Trophoblast cell (in vitro differentiated cells and primary cell): ENCODE results near the gene FRG2.
"Not testable (repeated sequence)": the region's sequence is repeated elsewhere in the genome, so short reads cannot be mapped to it uniquely, and the experiment has no call there.

Experiments
- DNase-seq, 2 donors: peaks; one replicate each; pipeline ENCODE4 v3.0.0-alpha.2; 2016
- H2AFZ ChIP-seq: 2 replicates; pipeline ENCODE4 v1.6.1; 2013; ENCODE audit warnings: low read length, moderate library complexity, mild to moderate bottlenecking; ENCODE audit not compliant: insufficient read depth, poor library complexity
- H2AK5ac ChIP-seq: 2 replicates; pipeline ENCODE4 v1.6.1; 2013; ENCODE audit warnings: mild to moderate bottlenecking, low read length
- H2BK120ac ChIP-seq: 2 replicates; pipeline ENCODE4 v1.6.1; 2013; ENCODE audit warnings: low read length, mild to moderate bottlenecking, moderate library complexity; ENCODE audit not compliant: insufficient read depth, poor library complexity
- H2BK12ac ChIP-seq: 2 replicates; pipeline ENCODE4 v1.6.1; 2013; ENCODE audit warnings: mild to moderate bottlenecking, low read length, moderate library complexity
- H2BK5ac ChIP-seq: 2 replicates; pipeline ENCODE4 v1.6.1; 2013; ENCODE audit warnings: low read length, low read depth, moderate library complexity, mild to moderate bottlenecking; ENCODE audit not compliant: poor library complexity
- H3K14ac ChIP-seq: 2 replicates; pipeline ENCODE4 v1.6.1; 2013; ENCODE audit warnings: mild to moderate bottlenecking, low read length
- H3K18ac ChIP-seq: 2 replicates; pipeline ENCODE4 v1.6.1; 2013; ENCODE audit warnings: mild to moderate bottlenecking, low read length
- H3K23ac ChIP-seq: 2 replicates; pipeline ENCODE4 v1.6.1; 2013; ENCODE audit warnings: low read length
- H3K27ac ChIP-seq: 2 replicates; pipeline ENCODE4 v1.5.1; 2013; ENCODE audit warnings: low read depth, mild to moderate bottlenecking, inconsistent platforms, low read length, moderate library complexity
- H3K27me3 ChIP-seq: 2 replicates; pipeline ENCODE4 v1.6.1; 2013; ENCODE audit warnings: inconsistent platforms, mild to moderate bottlenecking, low read length, moderate library complexity; ENCODE audit not compliant: insufficient read depth
- H3K36me3 ChIP-seq, 2 experiments: 1 replicate in 1 of 2; 2 replicates in 1 of 2; pipeline ENCODE4 v1.6.1; 2013; ENCODE audit warnings: low read length in 2 of 2, mild to moderate bottlenecking in 2 of 2, moderate library complexity in 1 of 2; ENCODE audit not compliant: insufficient read depth in 2 of 2, control insufficient read depth in 1 of 2
- H3K4ac ChIP-seq: 2 replicates; pipeline ENCODE4 v1.6.1; 2013; ENCODE audit warnings: low read depth, mild to moderate bottlenecking, low read length, moderate library complexity
- H3K4me1 ChIP-seq, 2 experiments: 1 replicate in 1 of 2; 2 replicates in 1 of 2; pipeline ENCODE4 v1.6.1; 2013; ENCODE audit warnings: low read length in 2 of 2, mild to moderate bottlenecking in 2 of 2, moderate library complexity in 1 of 2; ENCODE audit not compliant: insufficient read depth in 2 of 2, control insufficient read depth in 1 of 2
- H3K4me2 ChIP-seq: 2 replicates; pipeline ENCODE4 v1.6.1; 2013; ENCODE audit warnings: inconsistent platforms, mild to moderate bottlenecking, low read length, moderate library complexity
- H3K4me3 ChIP-seq: 2 replicates; pipeline ENCODE4 v1.5.1; 2013; ENCODE audit warnings: mild to moderate bottlenecking, low read depth, low read length, inconsistent platforms
- H3K79me1 ChIP-seq: one replicate; pipeline ENCODE4 v1.6.1; 2013; ENCODE audit warnings: low read length
- H3K79me2 ChIP-seq: 2 replicates; pipeline ENCODE4 v1.6.1; 2013; ENCODE audit warnings: low read length, mild to moderate bottlenecking; ENCODE audit not compliant: control insufficient read depth, insufficient read depth, poor library complexity
- H3K9ac ChIP-seq: 2 replicates; pipeline ENCODE4 v1.6.1; 2013; ENCODE audit warnings: mild to moderate bottlenecking, low read length
- H3K9me3 ChIP-seq: 2 replicates; pipeline ENCODE4 v1.6.1; 2013; ENCODE audit warnings: low read depth, mild to moderate bottlenecking, control low read depth, inconsistent platforms, low read length; ENCODE audit not compliant: insufficient read depth
- H4K12ac ChIP-seq: 2 replicates; pipeline ENCODE4 v1.6.1; 2013; ENCODE audit warnings: low read depth, mild to moderate bottlenecking, low read length, moderate library complexity
- H4K8ac ChIP-seq: 2 replicates; pipeline ENCODE4 v1.6.1; 2013; ENCODE audit warnings: low read depth, mild to moderate bottlenecking, low read length, moderate library complexity
- H4K91ac ChIP-seq: one replicate; pipeline ENCODE4 v1.6.1; 2013; ENCODE audit warnings: low read depth, mild to moderate bottlenecking, low read length, moderate library complexity
- WGBS: extraction: QIAGEN DNeasy Blood & Tissue Kit; methylation state at CpG from one replicate; pipeline ENCODE4 v1.1.7; 2013; ENCODE audit warnings: missing lambda C conversion rate; ENCODE audit not compliant: insufficient read length, insufficient coverage; ENCODE audit errors: extremely low coverage; 5-methylcytosine and 5-hydroxymethylcytosine counted together

FRG2 gene

DNA sequence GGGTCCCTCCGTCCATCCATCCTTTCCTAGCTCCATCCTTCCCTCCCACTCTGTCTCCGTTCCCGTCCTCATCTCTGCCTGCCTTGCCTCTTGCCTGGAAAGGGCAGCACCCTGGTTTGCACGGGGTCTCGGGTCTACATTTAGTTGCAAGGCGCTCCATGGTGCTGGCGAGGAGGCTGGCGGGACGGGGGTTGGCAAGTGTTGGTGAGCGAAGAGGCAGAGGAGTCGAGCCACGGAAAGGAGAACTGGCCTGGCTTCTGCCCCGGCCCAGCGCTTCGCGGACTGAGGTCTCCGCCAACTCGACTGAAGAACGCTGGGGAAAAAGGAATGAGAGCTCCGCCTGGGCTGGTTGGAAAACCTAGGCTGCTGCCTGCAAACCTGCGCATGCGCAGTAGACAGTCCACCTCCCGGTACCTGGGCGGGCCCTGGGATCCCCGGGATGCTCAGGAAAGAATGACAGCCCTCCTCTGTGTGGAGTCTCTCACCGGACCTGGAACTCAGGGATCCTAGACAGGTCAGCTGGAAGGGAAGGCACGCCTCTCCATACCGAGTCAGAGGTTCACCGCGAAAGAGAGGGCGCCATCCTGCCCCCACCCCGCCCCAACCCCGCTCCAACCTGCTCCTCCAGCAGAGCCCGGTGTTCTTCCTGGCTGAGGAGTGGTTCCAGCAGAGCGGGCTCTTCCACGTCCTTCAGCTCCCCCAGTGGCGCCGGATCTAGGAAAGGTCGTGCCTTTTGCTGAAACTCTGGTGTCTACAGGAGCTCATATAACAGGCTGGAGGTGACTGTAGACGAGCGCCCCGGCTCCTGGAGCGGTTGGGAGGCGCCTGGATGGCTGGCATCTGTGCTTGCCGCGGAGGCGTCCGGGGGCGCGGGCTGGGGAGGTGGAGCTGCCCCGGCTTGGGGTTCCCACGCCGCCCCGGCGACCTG, 6.0 kb downstream of the FRG2 start:
- no peak overlapping the region for H4K91ac ChIP-seq
- WGBS = no CpG with 5 or more reads among the region's 55 CpGs

DNA sequence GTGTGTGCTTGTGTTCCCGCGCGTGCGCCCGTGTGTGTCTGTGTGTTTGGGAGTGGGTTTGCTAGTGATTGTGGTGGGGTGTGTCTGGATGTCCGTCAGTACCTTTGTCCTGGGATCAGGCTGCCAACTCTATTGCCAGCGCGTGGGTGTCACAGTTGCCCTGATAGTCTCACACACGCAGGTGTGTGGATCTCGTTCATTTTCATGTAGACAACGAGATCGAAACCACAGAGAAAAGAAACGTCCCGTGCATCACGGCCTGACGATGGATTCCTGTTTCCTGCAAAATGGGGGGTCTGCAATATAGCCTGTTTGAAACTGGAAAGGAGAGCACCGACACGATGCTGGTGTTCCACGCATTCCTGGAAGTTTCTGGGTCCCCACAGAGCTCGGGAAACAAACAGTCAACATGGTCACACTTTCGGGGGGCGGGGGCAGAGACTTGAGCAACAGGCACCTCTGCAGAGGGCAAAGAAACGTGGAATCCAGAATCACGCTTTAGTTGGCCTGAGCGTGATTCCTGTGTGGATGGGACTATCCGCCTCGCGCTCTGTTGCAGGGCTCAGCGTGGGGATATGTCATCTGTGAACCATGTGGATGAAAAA, 7.1 kb downstream of the FRG2 start:
- H2AK5ac ChIP-seq, H2BK12ac ChIP-seq, H2BK120ac ChIP-seq, H3K23ac ChIP-seq, H3K14ac ChIP-seq, H3K9ac ChIP-seq, H3K18ac ChIP-seq, H3K4me2 ChIP-seq, H4K91ac ChIP-seq, H3K36me3 ChIP-seq, H3K79me2 ChIP-seq, H3K27ac ChIP-seq, H3K4me3 ChIP-seq, H4K8ac ChIP-seq, H2AFZ ChIP-seq, H4K12ac ChIP-seq, H3K79me1 ChIP-seq, H3K4ac ChIP-seq, DNase-seq, H2BK5ac ChIP-seq: not testable (repeated sequence)
- Histone ChIP-seq H3K9me3 (peaks cover 29% of the 10 kb centered on the region), H3K4me1 (peaks cover 0 to 13% of the 10 kb centered on the region in 2 experiments), H3K27me3 (peaks cover 64% of the 10 kb centered on the region)
- WGBS = no CpG with 5 or more reads among the region's 29 CpGs

More for the DNA sequence above, 6.0 kb downstream of the FRG2 start:
- Histone ChIP-seq H3K18ac (no peak overlapping the region), H3K27me3 (peaks cover 53% of the 10 kb centered on the region), H3K14ac (no peak overlapping the region), H3K4me2 (peak overlapping the region; percentile 36), H3K4me3 (no peak overlapping the region), H2AFZ (no peak overlapping the region), H3K79me2 (no peaks in the 10 kb centered on the region), H4K8ac (no peak overlapping the region), H4K12ac (no peak overlapping the region), H3K9me3 (peaks cover 22% of the 10 kb centered on the region), H2BK12ac (no peak overlapping the region), H3K36me3 (no peaks in the 10 kb centered on the region), H3K27ac (no peak overlapping the region), H2BK5ac (no peak overlapping the region), H3K9ac (no peak overlapping the region), H3K4me1 (peaks cover 0 to 5% of the 10 kb centered on the region in 2 experiments), H3K79me1 (no peaks in the 10 kb centered on the region), H2BK120ac (no peak overlapping the region), H3K4ac (no peak overlapping the region), H3K23ac (no peak overlapping the region), H2AK5ac (no peak overlapping the region)
- DNase-seq = no peak

DNA sequence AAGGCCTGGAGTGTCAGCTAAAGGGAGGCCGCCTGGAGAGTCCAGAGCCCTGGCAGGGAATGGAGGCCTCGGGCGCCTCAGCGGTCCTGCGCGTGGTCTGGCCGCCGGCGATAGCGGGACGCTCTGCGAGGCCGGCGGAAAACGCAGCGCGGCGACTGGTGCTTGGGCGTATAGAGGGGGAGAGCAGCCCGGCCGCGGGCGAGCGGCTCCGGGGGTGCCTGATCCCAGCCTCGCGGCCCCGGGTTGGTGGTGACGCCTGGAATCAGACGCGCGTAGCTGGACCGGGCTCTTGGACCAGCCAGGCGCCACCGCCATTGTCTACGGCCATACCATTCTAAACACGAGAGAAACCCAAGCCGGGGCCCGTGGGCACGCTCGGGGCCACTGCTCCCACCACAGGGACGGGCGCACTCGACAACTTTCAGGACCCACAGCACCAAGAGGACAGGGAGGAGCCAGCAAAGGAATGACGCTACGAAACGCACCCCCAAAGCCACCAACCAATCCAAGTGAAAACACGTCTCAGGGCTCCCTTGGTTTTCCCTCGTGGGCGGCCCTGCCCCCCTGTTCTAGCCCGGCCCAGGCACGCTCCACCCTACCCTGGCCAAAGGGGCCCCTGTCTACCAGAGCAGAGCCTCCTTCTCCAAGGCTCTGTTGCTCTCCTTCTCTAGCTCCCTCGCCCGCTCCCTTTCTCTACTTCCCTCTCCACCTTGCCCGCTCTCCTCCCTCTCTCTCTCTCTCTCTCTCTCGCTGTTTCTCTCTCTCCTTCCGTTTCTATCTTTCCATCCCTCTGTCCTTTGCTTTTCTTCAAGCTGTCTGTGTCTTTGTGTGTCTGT, 7.8 kb downstream of the FRG2 start:
- Histone ChIP-seq H3K4me2 (no peak overlapping the region), H3K79me1 (no peaks in the 10 kb centered on the region), H4K8ac (no peak overlapping the region), H3K18ac (no peak overlapping the region), H3K4ac (no peak overlapping the region), H3K23ac (no peak overlapping the region), H3K14ac (no peak overlapping the region), H3K4me3 (no peak overlapping the region), H3K27me3 (peaks cover 67% of the 10 kb centered on the region), H3K4me1 (peaks cover 3 to 15% of the 10 kb centered on the region in 2 experiments), H2BK12ac (no peak overlapping the region), H3K9me3 (peaks cover 32% of the 10 kb centered on the region), H4K91ac (no peak overlapping the region), H3K79me2 (no peaks in the 10 kb centered on the region), H2BK5ac (no peak overlapping the region), H2AFZ (no peak overlapping the region), H3K9ac (no peak overlapping the region), H3K36me3 (no peaks in the 10 kb centered on the region), H3K27ac (no peak overlapping the region), H2AK5ac (no peak overlapping the region), H2BK120ac (no peak overlapping the region), H4K12ac (no peak overlapping the region)
- WGBS = no CpG with 5 or more reads among the region's 57 CpGs
- DNase-seq = no peak

DNA sequence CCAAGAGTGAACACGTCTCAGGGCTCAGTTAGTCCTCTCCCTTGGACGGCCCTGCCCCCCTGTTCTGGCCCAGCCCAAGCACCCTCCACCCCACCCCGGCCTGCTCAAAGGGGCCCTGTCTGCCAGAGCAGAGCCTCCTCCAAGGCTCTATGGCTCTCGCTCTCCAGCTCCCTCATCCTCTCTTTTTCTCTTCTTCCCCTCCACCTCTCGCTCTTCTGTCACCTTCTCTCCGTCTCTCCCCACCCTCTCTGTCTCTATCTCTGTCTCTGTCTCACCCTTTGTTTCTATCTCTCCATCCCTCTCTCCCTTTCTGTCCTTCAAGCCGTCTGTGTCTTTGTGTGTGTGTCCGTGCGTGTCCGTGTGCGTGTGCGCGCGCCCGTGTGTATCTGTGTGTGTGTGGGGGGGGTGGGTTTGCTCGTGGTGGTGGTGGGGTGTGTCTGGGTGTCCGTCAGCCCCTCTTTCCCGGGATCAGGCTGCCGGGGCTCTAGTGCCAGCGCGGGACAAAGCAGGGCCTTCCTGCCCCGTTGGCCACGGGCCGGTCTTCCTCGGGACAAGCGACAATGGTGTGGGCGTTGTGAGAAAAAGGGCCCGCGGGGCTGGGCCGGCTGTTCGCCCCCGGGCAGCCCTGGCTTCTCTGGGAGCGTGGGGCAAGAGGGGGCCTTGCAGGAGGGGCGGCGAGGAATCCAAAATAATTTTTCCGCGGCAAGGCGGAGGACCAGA, 8.7 kb downstream of the FRG2 start:
- H3K36me3 ChIP-seq = no peaks in the 10 kb centered on the region
- H3K27ac ChIP-seq = no peak overlapping the region
- H2AFZ ChIP-seq = no peak overlapping the region
- H3K4me1 ChIP-seq = peaks cover 3 to 15% of the 10 kb centered on the region in 2 experiments
- no peak overlapping the region for H2BK5ac ChIP-seq
- H2BK12ac ChIP-seq = no peak overlapping the region
- H2BK120ac ChIP-seq = no peak overlapping the region
- H3K4me2 ChIP-seq = no peak overlapping the region
- no peak overlapping the region for H3K9ac ChIP-seq
- no peak overlapping the region for H3K4me3 ChIP-seq
- H3K4ac ChIP-seq = no peak overlapping the region
- H3K27me3 ChIP-seq = peaks cover 67% of the 10 kb centered on the region
- H3K23ac ChIP-seq = no peak overlapping the region
- H4K91ac ChIP-seq = no peak overlapping the region
- H4K8ac ChIP-seq = no peak overlapping the region
- no peak for DNase-seq
- no peaks in the 10 kb centered on the region for H3K79me1 ChIP-seq
- H2AK5ac ChIP-seq = no peak overlapping the region
- H3K14ac ChIP-seq = no peak overlapping the region
- WGBS = no CpG with 5 or more reads among the region's 38 CpGs
- H3K9me3 ChIP-seq = peaks cover 32% of the 10 kb centered on the region
- H4K12ac ChIP-seq = no peak overlapping the region
- H3K18ac ChIP-seq = no peak overlapping the region
- H3K79me2 ChIP-seq = no peaks in the 10 kb centered on the region
